HG02870 (cell line): ENCODE measurements around the gene MED1.
"Not testable (repeated sequence)": the region's sequence is repeated elsewhere in the genome, so short reads cannot be mapped to it uniquely, and the experiment has no call there.

Experiments used
- ATAC-seq: cut with Tn5 transposase; IDR thresholded peaks from one replicate; pipeline ENCODE4 v1.9.1; 2021; ENCODE audit warnings: mild to moderate bottlenecking, moderate library complexity; ENCODE audit not compliant: unreplicated experiment

MED1 gene

GRCh38 chr17:39450847-39451581 lies at the start of gene MED1:
Gene MED1, minus strand, starts transcription at chr17:39451263. Its CDS starts 201 bp downstream, at chr17:39451062.
- ATAC-seq: peak; percentile 88

- ATAC-seq: not testable (repeated sequence)
Observed at GRCh38 chr17:39496921-39497320, 45.9 kb upstream of the MED1 start.

GRCh38 chr17:39487946-39488345 lies 36.9 kb upstream of the MED1 start:
- ATAC-seq: no peak

GRCh38 chr17:39487490-39487889 lies 36.4 kb upstream of the MED1 start:
- ATAC-seq: not testable (repeated sequence)

- no peak for ATAC-seq
Observed at GRCh38 chr17:39486242-39486641, 35.2 kb upstream of the MED1 start.

DNA sequence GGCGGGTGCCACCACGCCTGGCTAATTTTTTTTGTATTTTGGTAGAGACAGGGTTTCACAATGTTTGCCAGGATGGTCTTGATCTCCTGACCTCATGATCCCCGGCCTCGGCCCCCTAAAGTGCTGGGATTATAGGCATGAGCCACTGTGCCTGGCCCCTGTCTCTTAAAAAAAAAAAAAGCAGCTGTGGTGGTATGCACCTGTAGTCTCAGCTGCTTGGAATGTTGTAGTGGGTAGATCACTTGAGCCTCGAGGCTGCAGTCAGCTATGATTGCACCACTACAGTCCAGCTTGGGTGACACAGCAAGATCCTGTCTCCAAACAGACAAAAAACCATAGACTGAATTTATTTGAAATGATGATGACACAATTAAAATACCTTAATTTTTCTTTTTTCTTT lies 34.5 kb upstream of the MED1 start:
- no peak for ATAC-seq

- ATAC-seq: peak; percentile 86
Observed at GRCh38 chr17:39484178-39484577, 33.1 kb upstream of the MED1 start.

DNA sequence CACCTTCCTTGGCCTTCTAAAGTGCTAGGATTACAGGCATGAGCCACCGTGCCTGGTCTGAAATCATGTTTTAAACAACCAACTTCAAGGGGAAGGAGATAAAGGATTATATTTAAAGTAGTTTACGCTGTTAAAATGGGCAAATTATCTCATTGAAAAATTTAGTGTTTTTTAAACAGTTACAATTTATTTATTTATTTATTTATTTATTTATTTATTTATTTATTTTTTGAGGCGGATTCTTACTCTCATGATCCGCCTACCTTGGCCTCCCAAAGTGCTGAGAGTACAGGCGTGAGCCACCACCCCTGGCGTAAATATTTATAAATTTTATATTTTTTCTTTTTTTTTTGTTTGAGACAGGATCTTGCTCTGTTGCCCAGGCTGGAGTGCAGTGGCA lies 32.4 kb upstream of the MED1 start:
- ATAC-seq: no peak

DNA sequence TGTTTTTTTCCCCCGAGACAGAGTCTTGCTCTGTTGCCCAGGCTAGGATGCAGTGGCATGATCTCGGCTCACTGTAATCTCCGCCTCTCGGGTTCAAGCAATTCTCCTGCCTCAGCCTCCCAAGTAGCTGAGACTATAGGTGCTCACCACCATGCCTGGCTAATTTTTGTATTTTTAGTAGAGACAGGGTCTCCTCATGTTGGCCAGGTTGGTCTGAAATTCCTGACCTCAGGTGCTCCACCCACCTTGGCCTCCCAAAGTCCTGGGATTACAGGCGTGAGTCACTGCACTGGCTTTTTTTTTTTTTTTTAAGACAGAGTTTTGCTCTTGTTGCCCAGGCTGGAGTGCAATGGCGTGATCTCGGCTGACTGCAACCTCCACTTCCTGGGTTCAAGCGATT lies 28.6 kb upstream of the MED1 start:
- not testable (repeated sequence) for ATAC-seq

DNA sequence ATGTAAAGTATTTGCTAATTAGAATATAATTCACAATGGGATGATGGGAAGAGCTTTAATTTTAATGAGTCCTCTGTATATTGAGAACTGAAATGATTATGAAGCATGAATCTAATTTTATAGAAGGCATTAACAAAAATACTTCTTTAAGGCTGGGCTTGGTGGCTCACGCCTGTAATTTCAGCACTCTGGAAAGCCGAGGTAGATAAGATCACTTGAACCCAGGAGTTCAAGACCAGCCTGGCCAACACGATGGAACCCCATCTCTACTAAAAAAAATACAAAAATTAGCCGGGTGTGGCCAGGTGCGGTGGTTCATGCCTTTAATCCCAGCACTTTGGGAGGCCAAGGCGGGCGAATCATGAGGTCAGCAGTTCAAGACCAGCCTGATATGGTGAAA lies 22.2 kb upstream of the MED1 start:
- no peak for ATAC-seq

- not testable (repeated sequence) for ATAC-seq
Observed at GRCh38 chr17:39468610-39469009, 17.5 kb upstream of the MED1 start.

GRCh38 chr17:39464639-39465181 lies 13.6 kb upstream of the MED1 start:
- not testable (repeated sequence) for ATAC-seq

- no peak for ATAC-seq
Observed at GRCh38 chr17:39462631-39463375, 11.7 kb upstream of the MED1 start.

DNA sequence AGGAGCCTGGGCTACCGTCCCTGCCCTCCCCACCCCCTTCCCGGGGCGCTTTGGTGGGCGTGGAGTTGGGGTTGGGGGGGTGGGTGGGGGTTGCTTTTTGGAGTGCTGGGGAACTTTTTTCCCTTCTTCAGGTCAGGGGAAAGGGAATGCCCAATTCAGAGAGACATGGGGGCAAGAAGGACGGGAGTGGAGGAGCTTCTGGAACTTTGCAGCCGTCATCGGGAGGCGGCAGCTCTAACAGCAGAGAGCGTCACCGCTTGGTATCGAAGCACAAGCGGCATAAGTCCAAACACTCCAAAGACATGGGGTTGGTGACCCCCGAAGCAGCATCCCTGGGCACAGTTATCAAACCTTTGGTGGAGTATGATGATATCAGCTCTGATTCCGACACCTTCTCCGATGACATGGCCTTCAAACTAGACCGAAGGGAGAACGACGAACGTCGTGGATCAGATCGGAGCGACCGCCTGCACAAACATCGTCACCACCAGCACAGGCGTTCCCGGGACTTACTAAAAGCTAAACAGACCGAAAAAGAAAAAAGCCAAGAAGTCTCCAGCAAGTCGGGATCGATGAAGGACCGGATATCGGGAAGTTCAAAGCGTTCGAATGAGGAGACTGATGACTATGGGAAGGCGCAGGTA lies 11.0 kb upstream of the MED1 start:
- ATAC-seq: peak; percentile 9

- peak; percentile 74 for ATAC-seq
Observed at GRCh38 chr17:39461113-39461925, 10.3 kb upstream of the MED1 start, which contains the start of gene CDK12. Gene CDK12, plus strand, starts transcription at chr17:39461486. Its CDS starts 586 bp downstream, at chr17:39462072.

- ATAC-seq: no peak
Observed at GRCh38 chr17:39455919-39456318, 4.9 kb upstream of the MED1 start.

- no peak for ATAC-seq
Observed at GRCh38 chr17:39450051-39450450, 1.0 kb downstream of the MED1 start.

DNA sequence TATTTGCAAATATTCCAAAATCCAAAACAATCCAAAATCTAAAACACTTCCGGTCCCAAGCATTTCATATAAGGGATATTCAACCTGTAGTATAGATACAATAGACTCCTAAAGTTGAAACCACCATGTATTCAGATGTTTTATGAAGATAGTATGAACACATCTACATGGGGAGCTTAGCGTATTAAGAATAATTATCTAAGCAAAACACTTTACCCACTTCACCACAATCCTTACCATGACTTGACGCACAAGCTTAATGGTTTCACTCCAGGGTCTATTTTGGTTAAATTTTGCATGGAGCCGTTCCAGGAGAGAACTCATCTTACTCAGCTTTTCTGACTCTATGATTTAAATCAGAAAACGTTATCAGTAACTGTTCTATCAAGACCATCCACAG lies 3.5 kb downstream of the MED1 start:
- ATAC-seq: no peak

GRCh38 chr17:39443326-39443725 lies 7.7 kb downstream of the MED1 start:
- no peak for ATAC-seq

- ATAC-seq: not testable (repeated sequence)
Observed at GRCh38 chr17:39439868-39440267, 11.2 kb downstream of the MED1 start.

GRCh38 chr17:39429600-39429999 lies 21.5 kb downstream of the MED1 start:
- ATAC-seq: no peak
